HG03571 (cell line): ENCODE measurements around the gene IL10RB.
"Not testable (repeated sequence)": the region's sequence is repeated elsewhere in the genome, so short reads cannot be mapped to it uniquely, and the experiment has no call there.

Experiments
- ATAC-seq: cut with Tn5 transposase; IDR thresholded peaks from one replicate; pipeline ENCODE4 v1.9.1; 2021; ENCODE audit not compliant: unreplicated experiment

The IL10RB gene

DNA sequence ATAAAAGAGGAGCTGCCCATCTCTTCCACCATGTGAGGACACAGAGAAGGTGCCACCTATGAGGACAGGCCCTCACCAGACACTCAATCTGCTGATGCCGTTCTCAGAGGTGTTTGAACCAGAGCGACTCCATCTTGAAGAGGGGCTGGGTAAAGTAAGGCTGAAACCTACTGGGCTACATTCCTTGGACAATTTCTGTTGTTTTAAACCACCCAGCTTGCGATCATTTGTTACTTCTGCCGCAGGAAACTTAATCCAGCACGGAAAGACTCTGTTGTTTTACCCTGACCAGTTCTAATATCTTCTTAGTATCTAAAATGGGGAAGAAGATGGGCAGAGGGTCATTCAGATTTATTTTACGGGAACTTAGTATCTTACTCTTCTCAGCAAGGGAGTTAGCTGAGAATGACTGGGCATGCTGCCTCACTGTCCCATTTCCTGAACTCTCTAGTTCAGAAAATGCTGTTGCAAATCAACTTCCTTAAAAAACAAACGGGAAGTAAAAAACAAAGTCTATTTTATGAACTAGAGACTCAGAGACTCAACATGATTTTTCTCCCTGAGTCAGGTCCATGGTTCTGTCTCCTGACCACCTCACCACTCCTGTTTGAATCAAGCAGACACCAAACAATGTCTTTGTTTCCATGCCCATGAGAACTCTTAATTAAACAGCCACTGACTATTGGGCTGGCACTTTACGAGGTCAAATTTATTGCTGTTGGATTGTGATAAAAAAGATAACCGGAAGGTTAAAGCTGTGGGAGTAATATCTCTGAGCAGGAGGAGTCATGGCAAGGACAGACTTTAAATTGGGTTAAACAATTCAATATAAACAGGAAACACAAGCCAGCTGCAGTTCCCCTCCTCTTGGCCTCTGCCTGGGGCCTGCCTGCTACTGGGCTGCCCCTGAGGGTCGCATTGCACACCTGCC lies 34.8 kb downstream of the IL10RB start:
- ATAC-seq = no peak

DNA sequence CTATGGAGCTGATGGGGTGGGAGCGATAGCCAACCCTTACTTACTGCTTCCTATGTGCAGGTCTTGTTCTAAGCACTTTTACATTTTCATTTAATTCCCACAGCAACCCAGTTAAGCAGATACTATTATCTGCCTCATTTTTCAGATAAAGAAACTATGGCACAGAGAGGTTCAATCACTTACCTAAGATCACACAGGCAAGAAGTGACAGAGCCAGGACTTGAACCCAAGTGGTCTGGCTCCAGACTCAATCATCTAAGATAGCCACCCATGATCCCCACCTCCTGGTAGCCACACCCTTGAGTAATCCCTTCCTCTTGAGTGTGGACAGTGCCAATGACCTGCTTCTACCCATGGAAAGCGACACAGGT lies 35.5 kb downstream of the IL10RB start:
- no peak for ATAC-seq

GRCh38 chr21:33302055-33302454 lies 35.9 kb downstream of the IL10RB start:
- ATAC-seq = no peak

- no peak for ATAC-seq
Measured at GRCh38 chr21:33302796-33303195, 36.6 kb downstream of the IL10RB start.

DNA sequence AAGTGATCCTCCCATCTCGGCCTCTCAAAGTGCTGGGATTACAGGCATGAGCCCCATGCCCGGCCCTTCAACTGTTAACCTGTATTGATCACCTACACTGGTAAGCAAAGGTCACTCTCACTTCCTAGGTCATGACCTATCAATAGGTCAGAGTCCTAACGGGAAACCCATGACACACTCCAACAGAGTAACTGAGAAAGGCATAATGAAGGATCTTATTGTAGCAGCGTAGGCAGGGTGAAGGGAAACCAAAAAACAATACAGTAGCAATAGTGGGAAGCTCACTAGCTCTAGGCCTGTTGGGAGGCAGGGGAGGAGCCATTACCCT lies 39.1 kb downstream of the IL10RB start:
- ATAC-seq = no peak

GRCh38 chr21:33305938-33306337 lies 39.8 kb downstream of the IL10RB start:
- no peak for ATAC-seq

- ATAC-seq = peak; percentile 85
Measured at GRCh38 chr21:33308586-33309490, 42.7 kb downstream of the IL10RB start.

- no peak for ATAC-seq
Measured at GRCh38 chr21:33309778-33310177, 43.6 kb downstream of the IL10RB start.

DNA sequence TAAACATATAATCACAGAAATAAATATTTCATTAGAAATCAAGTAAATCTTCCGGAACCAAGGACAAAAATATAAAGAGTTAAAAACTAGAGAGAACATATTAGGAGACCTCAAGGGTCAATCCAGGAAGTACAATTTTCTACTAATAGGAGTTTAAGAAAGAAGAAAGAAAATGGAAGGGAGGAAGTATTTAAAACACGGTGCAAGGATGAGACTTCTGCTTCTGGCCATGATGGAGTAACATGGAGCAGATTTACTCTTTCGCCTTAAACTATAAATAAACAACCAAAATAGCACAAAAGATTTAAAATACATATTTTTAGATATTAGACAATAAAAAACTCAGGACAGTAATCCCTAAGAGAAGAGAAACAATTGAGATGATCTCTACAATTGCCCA lies 46.0 kb downstream of the IL10RB start:
- ATAC-seq = no peak

GRCh38 chr21:33313183-33313582 lies 47.0 kb downstream of the IL10RB start:
- ATAC-seq = no peak

DNA sequence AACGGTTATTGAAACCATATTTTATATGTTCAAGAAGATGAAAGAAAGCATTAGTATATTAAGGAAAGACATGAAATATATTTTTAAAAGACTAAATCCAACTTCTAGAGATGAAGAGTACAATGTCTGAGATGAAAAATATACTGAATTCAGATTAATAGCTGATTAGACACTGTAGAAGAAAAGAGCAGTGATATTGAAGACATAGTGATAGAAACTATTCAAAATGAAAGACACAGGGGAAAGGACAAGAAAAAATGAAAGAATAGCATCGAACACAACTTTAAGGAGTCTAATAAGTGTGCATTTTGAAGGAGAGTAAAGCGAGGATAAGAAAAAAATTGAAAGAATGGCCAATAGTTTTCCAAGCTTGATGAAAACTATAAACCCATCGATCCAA lies 47.4 kb downstream of the IL10RB start:
- ATAC-seq = no peak

DNA sequence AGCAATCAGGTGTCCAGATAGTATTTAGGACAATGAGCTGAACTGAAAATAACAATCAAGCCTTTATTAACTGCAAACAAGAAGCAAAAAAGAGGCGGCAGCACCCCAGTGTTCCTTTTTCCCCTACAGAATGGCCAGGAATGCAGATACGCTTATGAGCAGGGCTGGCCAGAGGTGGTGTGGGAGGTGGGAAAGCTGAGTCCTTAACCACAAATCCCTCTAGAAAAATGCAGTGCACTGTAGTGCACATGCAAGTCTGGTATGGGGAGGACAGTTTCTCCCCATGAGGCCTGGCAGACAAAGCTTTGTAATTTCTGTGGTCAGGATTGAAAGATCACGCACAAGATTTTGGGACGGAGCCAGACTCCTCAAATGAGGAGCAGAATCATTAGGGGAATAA lies 47.9 kb downstream of the IL10RB start:
- ATAC-seq = no peak

- no peak for ATAC-seq
Measured at GRCh38 chr21:33315946-33316710, 50.0 kb downstream of the IL10RB start.

DNA sequence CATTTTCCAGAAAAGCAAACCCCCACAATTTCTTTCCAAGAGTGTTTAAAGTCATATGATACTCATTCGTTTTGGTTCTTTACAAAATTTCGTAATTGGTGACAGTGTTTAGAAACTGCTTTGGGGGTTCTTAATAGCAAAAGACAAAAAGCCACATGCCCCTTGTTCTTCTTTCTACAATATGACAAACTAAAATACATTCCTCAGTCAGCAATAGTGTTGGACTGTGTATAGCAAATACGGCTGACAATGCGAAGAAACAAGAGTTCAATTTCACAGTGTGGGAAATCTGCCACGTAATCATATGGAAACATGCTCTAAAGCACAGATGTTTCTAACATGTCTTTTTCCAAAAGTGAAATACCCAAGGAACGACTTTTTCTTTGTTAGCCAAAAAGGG lies 51.0 kb downstream of the IL10RB start:
- ATAC-seq = no peak

DNA sequence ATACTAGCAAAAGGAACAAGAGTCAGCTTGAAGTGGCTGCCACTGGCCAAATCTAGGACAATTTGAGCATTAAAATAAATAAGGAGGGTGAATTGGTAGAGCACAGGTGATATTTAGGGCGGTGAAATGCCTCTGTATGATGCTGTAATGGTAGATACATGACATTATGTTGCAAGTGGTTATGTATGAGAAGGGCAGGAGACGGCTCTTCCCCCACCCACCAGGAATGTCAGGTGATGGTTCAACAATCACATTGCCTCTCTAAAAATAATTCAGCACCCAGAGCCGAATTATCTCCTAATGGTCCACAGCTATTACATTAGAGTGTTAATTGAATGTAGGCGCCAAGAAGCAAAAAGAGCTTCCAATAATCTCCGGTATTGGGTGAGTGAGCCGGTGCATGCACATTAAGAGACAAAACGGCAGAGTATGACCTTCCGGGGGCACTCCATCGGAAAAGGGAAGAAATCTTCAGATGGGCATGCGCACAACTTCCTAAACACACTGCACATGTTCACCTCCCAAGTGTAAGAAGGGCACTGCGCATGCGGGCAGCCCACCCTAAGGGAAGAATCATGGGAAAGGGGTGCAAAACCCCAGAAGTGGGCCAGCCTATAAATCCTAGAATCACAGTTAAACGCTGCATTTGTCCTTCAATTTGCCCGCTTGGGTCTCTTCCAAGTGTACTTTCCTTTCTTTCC lies 51.8 kb downstream of the IL10RB start:
- no peak for ATAC-seq

DNA sequence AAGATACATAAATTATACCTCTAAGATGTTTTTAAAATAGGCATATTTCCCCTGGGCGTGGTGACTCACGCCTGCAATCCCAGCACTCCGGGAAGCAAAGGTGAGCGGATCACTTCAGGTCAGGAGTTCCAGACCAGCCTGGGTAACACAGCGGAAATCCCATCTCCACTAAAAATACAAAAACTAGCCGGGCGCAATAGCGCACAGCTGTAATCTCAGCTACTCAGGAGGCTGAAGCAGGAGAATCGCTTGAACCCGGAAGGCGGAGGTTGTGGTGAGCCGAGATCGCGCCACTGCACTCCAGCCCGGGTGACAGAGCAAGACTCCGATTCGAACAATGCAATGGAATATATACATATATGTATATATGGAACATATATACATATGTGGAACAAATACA lies 54.8 kb downstream of the IL10RB start:
- not testable (repeated sequence) for ATAC-seq

GRCh38 chr21:33323610-33324009 lies 57.4 kb downstream of the IL10RB start:
- ATAC-seq = not testable (repeated sequence)

- peak; percentile 70 for ATAC-seq
Measured at GRCh38 chr21:33324291-33325221, 58.4 kb downstream of the IL10RB start, which contains the start of gene IFNAR1. TSS of gene IFNAR1 (plus strand) at chr21:33324970. CDS start at chr21:33325056, 86 bp downstream.
